ENCODE data around the gene PPP2R5A.

GRCh38 chr1:212291505-212292134 lies 6.4 kb downstream of the PPP2R5A start:
- peak in 5 of 7 experiments; percentile 34 to 83 (median 49) for TF ChIP-seq CTCF (IDR thresholded peaks at IDR 0.05)
- no peak for TF ChIP-seq EP300 (IDR thresholded peaks at IDR 0.05)
